Ecto neural progenitor cell (in vitro differentiated cells): ENCODE data around the gene SENP2.
"Not testable (repeated sequence)": the region's sequence is repeated elsewhere in the genome, so short reads cannot be mapped to it uniquely, and the experiment has no call there.

Experiments used
- DNase-seq: peaks from one replicate; pipeline ENCODE4 v3.0.0-alpha.2; 2018; ENCODE audit warnings: low spot score

SENP2 gene

GRCh38 chr3:185585859-185586685 is at the start of gene SENP2:
TSS of gene SENP2 (plus strand) at chr3:185586295. CDS start at chr3:185586414, 119 bp downstream.
- DNase-seq, result peak; percentile 100

DNA sequence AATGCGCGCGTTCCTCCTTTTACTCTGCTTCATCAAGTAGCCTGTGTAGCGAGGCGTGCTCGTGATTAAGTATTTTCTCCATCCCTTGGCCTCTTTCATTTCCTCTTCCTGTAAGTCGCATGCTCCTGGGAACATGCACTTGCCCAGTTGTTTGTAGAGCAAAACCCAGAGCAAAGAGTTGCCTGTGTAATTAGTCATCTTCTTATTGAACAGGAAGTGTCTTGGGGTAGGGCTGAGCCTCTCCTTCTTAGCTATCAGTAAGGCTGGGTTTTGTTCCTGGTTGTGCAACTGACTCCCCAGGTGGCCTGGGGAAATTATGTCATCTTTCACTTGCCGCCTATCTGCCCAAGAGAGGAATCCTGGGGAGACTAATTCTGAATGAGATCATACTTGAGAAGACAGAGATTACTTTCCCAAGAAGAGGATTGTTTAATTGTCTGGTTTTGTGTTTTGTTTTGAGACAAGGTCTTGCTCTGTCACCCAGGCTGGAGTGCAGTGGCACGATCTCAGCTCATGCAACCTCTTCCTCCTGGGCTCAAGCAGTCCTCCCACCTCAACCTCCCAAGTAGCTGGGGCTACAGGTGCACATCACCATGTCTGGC is 48.6 kb upstream of the SENP2 start:
- DNase-seq, result no peak

- DNase-seq, result no peak
Observed at GRCh38 chr3:185539934-185540333, 46.2 kb upstream of the SENP2 start.

DNA sequence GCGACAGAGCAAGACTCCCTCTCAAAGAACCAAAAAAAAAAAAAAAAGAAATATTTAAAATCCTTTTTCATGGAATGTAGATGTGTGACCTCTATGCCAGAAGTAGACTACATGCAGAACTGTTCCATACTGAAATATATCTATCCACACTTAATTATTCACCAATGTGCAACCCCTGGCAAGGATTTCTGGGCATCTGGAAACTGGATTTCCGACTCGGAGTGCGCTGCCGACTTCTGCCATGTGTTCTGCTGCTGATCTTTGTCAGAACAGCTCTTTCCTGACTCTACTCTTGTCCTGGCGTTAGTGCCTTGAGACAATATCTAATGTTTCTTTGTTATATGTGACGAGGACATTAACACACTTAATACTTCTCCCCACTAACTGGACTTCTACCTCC is 45.4 kb upstream of the SENP2 start:
- no peak for DNase-seq

- no peak for DNase-seq
Observed at GRCh38 chr3:185549122-185549521, 37.0 kb upstream of the SENP2 start.

- no peak for DNase-seq
Observed at GRCh38 chr3:185549651-185550111, 36.4 kb upstream of the SENP2 start.

- no peak for DNase-seq
Observed at GRCh38 chr3:185552358-185552877, 33.7 kb upstream of the SENP2 start, which contains the start of gene LIPH. TSS of gene LIPH (minus strand) at chr3:185552588. CDS start at chr3:185552471, 117 bp downstream.

- no peak for DNase-seq
Observed at GRCh38 chr3:185555101-185555501, 31.0 kb upstream of the SENP2 start.

GRCh38 chr3:185555860-185556347 is 30.2 kb upstream of the SENP2 start:
- no peak for DNase-seq

DNA sequence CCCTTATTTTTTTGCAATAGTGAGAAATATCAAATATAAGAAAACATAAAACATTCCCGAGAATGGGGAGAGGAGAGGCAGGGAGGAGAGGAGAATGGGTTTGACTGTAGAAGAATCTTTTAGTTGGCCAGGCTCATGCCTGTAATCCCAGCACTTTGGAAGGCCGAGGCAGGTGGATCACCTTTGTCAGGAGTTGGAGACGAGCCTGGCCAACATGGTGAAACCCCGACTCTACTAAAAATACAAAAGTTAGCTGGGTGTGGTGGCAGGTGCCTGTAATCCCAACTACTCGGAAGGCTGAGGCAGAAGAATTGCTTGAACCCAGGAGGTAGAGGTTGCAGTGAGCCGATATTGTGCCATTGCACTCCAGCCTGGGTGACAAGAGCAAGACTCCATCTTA is 29.5 kb upstream of the SENP2 start:
- not testable (repeated sequence) for DNase-seq

DNA sequence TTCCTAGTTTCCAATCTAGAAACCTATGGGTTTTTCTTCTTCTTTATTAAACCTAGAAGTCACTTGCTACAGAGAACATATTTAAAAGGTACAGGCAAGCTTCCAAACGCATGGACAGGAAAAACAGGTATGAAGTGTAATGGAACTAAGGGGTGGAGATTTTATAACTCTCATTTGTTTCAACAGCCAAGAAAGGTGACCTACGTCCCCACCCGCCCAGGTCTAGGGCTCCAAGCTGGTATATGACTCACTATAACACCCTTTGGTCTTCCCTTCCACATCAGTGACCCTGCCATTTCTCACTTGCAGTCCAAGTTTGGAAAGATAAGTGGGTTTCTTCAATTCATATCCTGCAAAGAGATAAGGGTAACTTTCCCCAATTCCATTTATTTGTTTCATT is 27.7 kb upstream of the SENP2 start:
- no peak for DNase-seq

- DNase-seq, result no peak
Observed at GRCh38 chr3:185559706-185560090, 26.4 kb upstream of the SENP2 start.

DNA sequence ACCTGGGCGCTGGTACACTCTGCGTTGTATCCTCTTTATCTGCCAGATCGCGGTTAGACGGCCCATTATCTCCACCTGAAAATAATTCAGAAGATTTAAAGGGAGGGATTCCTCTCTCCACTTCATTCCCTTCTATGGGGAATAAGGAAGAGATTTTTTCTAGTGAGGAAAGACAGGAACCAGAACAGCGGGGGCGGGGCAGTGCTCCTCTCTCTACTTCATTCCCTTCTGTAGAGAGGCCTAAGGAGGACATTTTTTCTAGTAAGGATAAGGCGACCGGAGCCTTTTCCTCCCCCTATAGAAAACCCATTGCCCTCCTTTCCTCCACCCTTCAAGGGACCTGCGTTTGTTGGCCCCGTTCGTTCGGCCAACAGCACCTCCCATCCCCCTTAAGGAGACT is 25.4 kb upstream of the SENP2 start:
- DNase-seq, result no peak

GRCh38 chr3:185561374-185561943 is 24.6 kb upstream of the SENP2 start:
- DNase-seq, result no peak

- DNase-seq, result no peak
Observed at GRCh38 chr3:185561958-185562357, 24.1 kb upstream of the SENP2 start.

- DNase-seq, result no peak
Observed at GRCh38 chr3:185572183-185572582, 13.9 kb upstream of the SENP2 start.

DNA sequence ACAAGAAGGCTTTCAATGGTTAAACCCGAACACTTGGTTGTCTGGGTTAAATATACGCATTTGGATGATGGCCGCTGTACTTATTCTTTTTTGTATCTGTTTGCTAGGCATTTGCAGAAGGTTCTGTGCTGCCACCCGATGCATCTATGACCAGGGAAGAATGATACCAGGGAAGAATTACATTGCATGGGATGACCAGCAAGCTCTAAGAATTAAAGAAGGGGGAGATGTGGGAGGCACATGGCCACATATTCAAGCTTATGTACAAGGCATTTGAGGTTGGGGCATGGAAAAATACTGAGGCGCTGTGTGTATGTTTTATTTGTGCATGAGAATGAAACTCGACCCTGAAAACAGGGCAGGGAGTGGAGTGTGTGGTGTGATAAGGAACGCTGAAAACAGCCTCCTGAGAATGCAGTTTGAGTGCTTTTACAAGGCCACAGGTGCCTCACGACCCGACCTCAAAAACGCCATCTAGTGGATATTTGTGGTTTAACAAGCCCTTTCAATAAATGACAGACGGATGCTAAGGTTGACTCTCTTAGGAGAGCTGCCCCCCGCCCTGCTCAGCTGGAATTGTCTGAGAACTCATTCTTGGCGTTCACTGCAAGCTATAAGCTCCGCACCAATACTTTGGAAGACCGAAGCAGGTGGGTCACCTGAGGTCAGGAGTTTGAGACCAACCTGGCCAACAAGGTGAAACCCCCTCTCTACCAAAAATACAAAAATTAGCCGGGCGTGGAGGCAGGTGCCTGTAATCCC is 10.8 kb upstream of the SENP2 start:
- DNase-seq, result peak; percentile 59

DNA sequence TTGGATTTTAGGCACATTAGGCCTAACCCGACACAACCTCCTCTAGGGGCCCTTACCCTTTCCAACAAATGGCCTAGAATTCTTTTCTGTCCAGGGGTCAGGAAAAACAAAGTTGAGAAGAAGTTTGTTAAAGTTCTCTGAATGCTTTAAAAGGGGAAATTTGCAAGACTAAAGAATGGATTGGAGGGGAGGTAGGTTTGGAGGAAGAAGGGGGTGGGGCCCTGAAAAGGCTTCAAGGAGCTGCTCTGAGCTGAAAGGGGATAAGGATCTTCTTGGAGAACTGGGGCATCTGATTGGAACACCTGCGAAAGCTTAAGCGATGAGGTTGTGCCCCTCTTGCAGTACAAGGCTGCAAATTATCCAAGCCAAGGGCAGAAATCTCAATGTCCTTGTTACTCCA is 3.9 kb upstream of the SENP2 start:
- no peak for DNase-seq

DNA sequence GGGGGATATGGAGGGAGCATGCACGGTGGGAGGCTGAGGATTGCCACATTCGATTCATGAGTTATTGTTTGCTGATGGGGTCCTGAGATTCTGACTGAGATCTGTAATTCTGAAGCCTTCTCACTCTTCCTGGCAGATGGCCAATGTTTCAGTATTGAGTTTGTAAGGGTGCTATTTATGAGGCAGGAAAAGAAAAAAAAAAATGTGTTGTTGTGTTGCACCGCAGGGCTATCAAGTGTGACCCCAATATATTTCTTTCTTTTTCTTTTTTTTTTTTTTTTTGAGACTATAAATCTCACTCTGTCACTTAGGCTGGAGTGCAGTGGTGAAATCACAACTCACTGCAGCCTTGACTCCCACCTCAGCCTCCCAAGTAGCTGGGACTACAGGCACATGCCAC is 3.2 kb upstream of the SENP2 start:
- DNase-seq, result no peak

- no peak for DNase-seq
Observed at GRCh38 chr3:185583925-185584324, 2.2 kb upstream of the SENP2 start.

GRCh38 chr3:185584686-185585085 is 1.4 kb upstream of the SENP2 start:
- no peak for DNase-seq

- DNase-seq, result no peak
Observed at GRCh38 chr3:185585518-185585858, 607 bp upstream of the SENP2 start.
